H9 (cell line): ENCODE measurements around the gene KCTD16. TPM values are rescaled to one million over a fixed set of nuclear protein-coding genes. Genes with fewer than 3 reads are reported as not detected.

Source experiments
- DNase-seq: peaks from one replicate; pipeline ENCODE4 v3.0.0-alpha.2; 2017
- H2AFZ ChIP-seq: one replicate; pipeline ENCODE4 v1.6.1; 2013; ENCODE audit warnings: mild to moderate bottlenecking, low read length, control low read depth, moderate library complexity
- H2AK5ac ChIP-seq: 2 replicates; pipeline ENCODE4 v1.6.1; 2013; ENCODE audit warnings: low read length, control low read depth, mixed read lengths; ENCODE audit not compliant: insufficient read length
- H2BK120ac ChIP-seq: one replicate; pipeline ENCODE4 v1.6.1; 2013; ENCODE audit warnings: low read depth, mild to moderate bottlenecking, low read length, control low read depth, inconsistent platforms; ENCODE audit not compliant: poor library complexity, severe bottlenecking
- H2BK12ac ChIP-seq: 2 replicates; pipeline ENCODE4 v1.6.1; 2013; ENCODE audit warnings: low read length, control low read depth, mixed read lengths, low read depth; ENCODE audit not compliant: insufficient read length
- H2BK15ac ChIP-seq: 2 replicates; pipeline ENCODE4 v1.6.1; 2013; ENCODE audit warnings: low read depth, low read length, control low read depth
- H2BK20ac ChIP-seq: one replicate; pipeline ENCODE4 v1.6.1; 2013; ENCODE audit warnings: low read depth, mild to moderate bottlenecking, low read length, control low read depth, inconsistent platforms; ENCODE audit not compliant: poor library complexity, severe bottlenecking
- H2BK5ac ChIP-seq: 2 replicates; pipeline ENCODE4 v1.6.1; 2013; ENCODE audit warnings: low read length, control low read depth, mixed read lengths; ENCODE audit not compliant: insufficient read length
- H3K14ac ChIP-seq: 2 replicates; pipeline ENCODE4 v1.6.1; 2013; ENCODE audit warnings: low read length, control low read depth; ENCODE audit not compliant: insufficient read depth
- H3K18ac ChIP-seq: 2 replicates; pipeline ENCODE4 v1.6.1; 2013; ENCODE audit warnings: low read depth, mild to moderate bottlenecking, mixed read lengths, low read length, control low read depth; ENCODE audit not compliant: insufficient read length
- H3K23ac ChIP-seq: 2 replicates; pipeline ENCODE4 v1.6.1; 2013; ENCODE audit warnings: low read length, control low read depth, mixed read lengths, low read depth; ENCODE audit not compliant: insufficient read length
- H3K23me2 ChIP-seq: 2 replicates; pipeline ENCODE4 v1.6.1; 2013; ENCODE audit warnings: low read depth, mild to moderate bottlenecking, mixed read lengths, low read length, control low read depth; ENCODE audit not compliant: insufficient read length, poor library complexity, severe bottlenecking
- H3K27ac ChIP-seq: 2 replicates; pipeline ENCODE4 v1.5.1; 2013; ENCODE audit warnings: low read length, control low read depth, mixed read lengths, low read depth; ENCODE audit not compliant: insufficient read length
- H3K27me3 ChIP-seq: 2 replicates; pipeline ENCODE4 v1.6.1; 2013; ENCODE audit warnings: low read length, control low read depth, inconsistent platforms; ENCODE audit not compliant: insufficient read depth
- H3K4ac ChIP-seq: 2 replicates; pipeline ENCODE4 v1.6.1; 2013; ENCODE audit warnings: low read depth, mild to moderate bottlenecking, control low read depth, inconsistent platforms, low read length, moderate library complexity
- H3K4me1 ChIP-seq: 2 replicates; pipeline ENCODE4 v1.6.1; 2013; ENCODE audit warnings: low read length, control low read depth, inconsistent platforms; ENCODE audit not compliant: insufficient read depth
- H3K4me2 ChIP-seq: 2 replicates; pipeline ENCODE4 v1.6.1; 2013; ENCODE audit warnings: low read length, control low read depth, mixed read lengths; ENCODE audit not compliant: insufficient read length, insufficient read depth
- H3K56ac ChIP-seq: 2 replicates; pipeline ENCODE4 v1.6.1; 2013; ENCODE audit warnings: low read depth, mild to moderate bottlenecking, mixed read lengths, low read length, control low read depth; ENCODE audit not compliant: insufficient read length
- H3K79me1 ChIP-seq: 2 replicates; pipeline ENCODE4 v1.6.1; 2013; ENCODE audit warnings: low read depth, mild to moderate bottlenecking, moderate library complexity, low read length, control low read depth, inconsistent platforms; ENCODE audit not compliant: insufficient read depth, poor library complexity, severe bottlenecking
- H3K79me2 ChIP-seq: 2 replicates; pipeline ENCODE4 v1.6.1; 2013; ENCODE audit warnings: low read length, control low read depth, inconsistent platforms; ENCODE audit not compliant: insufficient read depth
- H3K9ac ChIP-seq: 2 replicates; pipeline ENCODE4 v1.6.1; 2013; ENCODE audit warnings: low read length, control low read depth, mixed read lengths; ENCODE audit not compliant: insufficient read length; ENCODE audit errors: extremely low read depth
- H3K9me3 ChIP-seq: one replicate; pipeline ENCODE4 v1.6.1; 2013; ENCODE audit warnings: low read depth, low read length, inconsistent platforms; ENCODE audit not compliant: control insufficient read depth
- H3T11ph ChIP-seq: one replicate; pipeline ENCODE4 v1.6.1; 2013; ENCODE audit warnings: mild to moderate bottlenecking, low read length, control low read depth, inconsistent platforms
- H4K20me1 ChIP-seq: one replicate; pipeline ENCODE4 v1.6.1; 2013; ENCODE audit not compliant: control insufficient read depth, insufficient read length, insufficient read depth
- H4K5ac ChIP-seq: 2 replicates; pipeline ENCODE4 v1.6.1; 2013; ENCODE audit warnings: low read depth, mild to moderate bottlenecking, mixed read lengths, low read length, control low read depth; ENCODE audit not compliant: insufficient read length
- H4K8ac ChIP-seq: replicated peaks from 2 replicates; pipeline ENCODE4 v1.6.1; 2013; ENCODE audit warnings: low read length, control low read depth, mixed read lengths, low read depth; ENCODE audit not compliant: insufficient read length
- H4K91ac ChIP-seq: 2 replicates; pipeline ENCODE4 v1.6.1; 2013; ENCODE audit warnings: low read depth, mild to moderate bottlenecking, moderate library complexity, mixed read lengths, low read length, control low read depth; ENCODE audit not compliant: insufficient read length
- H3K27ac Mint-ChIP-seq, 3 experiments: 2 replicates in 2 of 3; 3 replicates in 1 of 3; pipeline ENCODE4 v1.8.0; 2020 to 2021; ENCODE audit warnings: mixed read lengths in 3 of 3, mild to moderate bottlenecking in 1 of 3, moderate library complexity in 1 of 3
- H3K27me3 Mint-ChIP-seq: 2 replicates; pipeline ENCODE4 v1.8.0; 2021; ENCODE audit warnings: low read depth, mild to moderate bottlenecking, moderate library complexity, mixed read lengths
- H3K36me3 Mint-ChIP-seq, 3 experiments: 2 replicates in 2 of 3; 3 replicates in 1 of 3; pipeline ENCODE4 v1.8.0; 2020 to 2021; ENCODE audit warnings: low read depth in 3 of 3, mixed read lengths in 3 of 3; ENCODE audit not compliant: insufficient read depth in 1 of 3
- H3K4me1 Mint-ChIP-seq, 2 experiments: 2 replicates each; pipeline ENCODE4 v1.8.0; 2020; ENCODE audit warnings: mixed read lengths in 2 of 2
- H3K4me3 Mint-ChIP-seq, 2 experiments: 2 replicates in 1 of 2; 3 replicates in 1 of 2; pipeline ENCODE4 v1.8.0; 2020 to 2021; ENCODE audit warnings: mild to moderate bottlenecking in 2 of 2, mixed read lengths in 2 of 2, moderate library complexity in 1 of 2
- H3K9me3 Mint-ChIP-seq, 2 experiments: 2 replicates in 1 of 2; 3 replicates in 1 of 2; pipeline ENCODE4 v1.8.0; 2020; ENCODE audit warnings: mild to moderate bottlenecking in 2 of 2, mixed read lengths in 2 of 2, moderate library complexity in 1 of 2
- WGBS: extraction: QIAGEN DNeasy Blood & Tissue Kit; methylation state at CpG from one replicate; pipeline ENCODE4 v1.1.7; 2013; ENCODE audit warnings: missing lambda C conversion rate, low lambda C conversion rate, mixed read lengths; ENCODE audit not compliant: insufficient read length; ENCODE audit errors: extremely low coverage; 5-methylcytosine and 5-hydroxymethylcytosine counted together
- total RNA-seq: library from RNA; stranded (reverse); gene quantifications from 2 replicates; pipeline ENCODE4 v1.2.1, GENCODE V29; 2021
- TF ChIP-seq, protein P1 (sequence below): fragments of 200-600 bp; sonication (generic); conservative IDR thresholded peaks from 3 replicates; pipeline ENCODE4 v1.8.0; 2021; ENCODE audit warnings: antibody characterized with exemption, mild to moderate bottlenecking

The KCTD16 gene
- total RNA-seq, 1 experiment from 2014 or later: 0.09 TPM

- Histone ChIP-seq H3K4ac (no peak overlapping the region), H2BK20ac (no peak overlapping the region), H2AK5ac (no peak overlapping the region), H3K56ac (no peak overlapping the region), H3K79me2 (no peaks in the 10 kb centered on the region), H3K23me2 (no peaks in the 10 kb centered on the region), H2AFZ (no peak overlapping the region), H2BK15ac (no peak overlapping the region), H3K27me3 (no peaks in the 10 kb centered on the region), H4K8ac (no peak overlapping the region), H3K23ac (no peak overlapping the region), H3T11ph (no peak overlapping the region), H3K9me3 (no peaks in the 10 kb centered on the region), H3K79me1 (no peaks in the 10 kb centered on the region), H4K20me1 (no peaks in the 10 kb centered on the region), H4K5ac (no peak overlapping the region), H3K4me2 (no peak overlapping the region), H3K4me1 (no peaks in the 10 kb centered on the region), H3K14ac (no peak overlapping the region), H3K9ac (no peak overlapping the region), H2BK5ac (no peak overlapping the region), H2BK12ac (no peak overlapping the region), H3K27ac (no peak overlapping the region), H3K18ac (no peak overlapping the region), H4K91ac (no peak overlapping the region), H2BK120ac (no peak overlapping the region)
- Mint-ChIP-seq H3K36me3 (peaks cover 0 to 2% (median under 1%) of the 10 kb centered on the region in 3 experiments; a peak in 2 of 7 replicates), H3K27me3 (peaks cover 24% of the 10 kb centered on the region), H3K9me3 (peaks cover under 1 to 4% of the 10 kb centered on the region in 2 experiments; a peak in 3 of 5 replicates), H3K4me3 (no peak overlapping the region), H3K27ac (no peak overlapping the region), H3K4me1 (peaks cover 5 to 12% of the 10 kb centered on the region in 2 experiments)
- no CpG with 5 or more reads among the region's 1 CpG for WGBS
- TF ChIP-seq, protein P1, sequence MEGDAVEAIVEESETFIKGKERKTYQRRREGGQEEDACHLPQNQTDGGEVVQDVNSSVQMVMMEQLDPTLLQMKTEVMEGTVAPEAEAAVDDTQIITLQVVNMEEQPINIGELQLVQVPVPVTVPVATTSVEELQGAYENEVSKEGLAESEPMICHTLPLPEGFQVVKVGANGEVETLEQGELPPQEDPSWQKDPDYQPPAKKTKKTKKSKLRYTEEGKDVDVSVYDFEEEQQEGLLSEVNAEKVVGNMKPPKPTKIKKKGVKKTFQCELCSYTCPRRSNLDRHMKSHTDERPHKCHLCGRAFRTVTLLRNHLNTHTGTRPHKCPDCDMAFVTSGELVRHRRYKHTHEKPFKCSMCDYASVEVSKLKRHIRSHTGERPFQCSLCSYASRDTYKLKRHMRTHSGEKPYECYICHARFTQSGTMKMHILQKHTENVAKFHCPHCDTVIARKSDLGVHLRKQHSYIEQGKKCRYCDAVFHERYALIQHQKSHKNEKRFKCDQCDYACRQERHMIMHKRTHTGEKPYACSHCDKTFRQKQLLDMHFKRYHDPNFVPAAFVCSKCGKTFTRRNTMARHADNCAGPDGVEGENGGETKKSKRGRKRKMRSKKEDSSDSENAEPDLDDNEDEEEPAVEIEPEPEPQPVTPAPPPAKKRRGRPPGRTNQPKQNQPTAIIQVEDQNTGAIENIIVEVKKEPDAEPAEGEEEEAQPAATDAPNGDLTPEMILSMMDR: no peak
- DNase-seq: no peak
These were observed 215.6 kb downstream of the KCTD16 start for GRCh38 chr5:144386315-144386714.
